Endothelial cell of umbilical vein (primary cell): Measurements from ENCODE around the gene CACNA1B. TPM values are rescaled to one million over a fixed set of nuclear protein-coding genes. Genes with fewer than 3 reads are reported as not detected.
A peak's percentile ranks its signal among the peaks of the same experiment; 100 is the strongest.
"Not testable (repeated sequence)": the region's sequence is repeated elsewhere in the genome, so short reads cannot be mapped to it uniquely, and the experiment has no call there.

Source experiments
- BruUV-seq: library from RNA; stranded (reverse); fragments of 400-500 nt; replicated peaks from 2 replicates; lab custom pipeline; 2021; lab: Mats Ljungman, UMichigan
- CTCF ChIA-PET: fragments of 300-600, 350-600 bp; sonication (Branson Sonifier 250); formaldehyde crosslinking; loops from one replicate; lab custom pipeline; 2021; ENCODE audit warnings: antibody characterized with exemption, inconsistent platforms; lab: Charles Lee
- POLR2A ChIA-PET: fragments of 300-600, 350-600 bp; sonication (Branson Sonifier 250); formaldehyde crosslinking; loops from one replicate; lab custom pipeline; 2021; ENCODE audit warnings: antibody characterized with exemption, inconsistent platforms; lab: Charles Lee
- DNase-seq: peaks from one replicate; pipeline ENCODE4 v3.0.0-alpha.2; 2011; ENCODE audit warnings: low read depth, low spot score
- FAIRE-seq: peaks from 2 replicates; lab custom pipeline; 2011; peaks lifted over from hg19 to GRCh38; lab: Jason Lieb, UNC
- H2AFZ ChIP-seq: 2 replicates; pipeline ENCODE4 v1.6.0; 2012; ENCODE audit warnings: low read depth, low read length, control low read depth, inconsistent platforms
- H3K27ac ChIP-seq: 2 replicates; pipeline ENCODE4 v1.5.1; 2011; ENCODE audit warnings: low read depth, mild to moderate bottlenecking, control low read depth, low read length, moderate library complexity; ENCODE audit not compliant: insufficient read depth
- H3K27me3 ChIP-seq, 2 experiments: 2 replicates each; pipeline versions ENCODE4 v1.6.0 to v1.6.1; 2011; ENCODE audit warnings: low read length in 2 of 2, mixed read lengths in 1 of 2; ENCODE audit not compliant: control insufficient read depth in 2 of 2, insufficient read depth in 2 of 2
- H3K36me3 ChIP-seq, 2 experiments: 2 replicates in 1 of 2; 3 replicates in 1 of 2; pipeline ENCODE4 v1.5.1; 2011; ENCODE audit warnings: low read length in 2 of 2, mild to moderate bottlenecking in 1 of 2, moderate library complexity in 1 of 2; ENCODE audit not compliant: control insufficient read depth in 2 of 2, insufficient read depth in 2 of 2; ENCODE audit errors: extremely low read depth in 1 of 2
- H3K4me1 ChIP-seq: 3 replicates; pipeline ENCODE4 v1.5.1; 2011; ENCODE audit warnings: mild to moderate bottlenecking, low read length; ENCODE audit not compliant: control insufficient read depth, insufficient read depth; ENCODE audit errors: extremely low read depth
- H3K4me2 ChIP-seq: 2 replicates; pipeline ENCODE4 v1.6.1; 2011; ENCODE audit warnings: low read length, control low read depth, mixed read lengths; ENCODE audit not compliant: insufficient read depth
- H3K4me3 ChIP-seq, 3 experiments: fragments of 200-600 bp in 1 of 3; sonication (generic), shearing (Covaris generic) in 1 of 3; replicated peaks in 1 of 3; 2 replicates each; pipeline ENCODE4 v1.5.1; 2011 to 2016; ENCODE audit warnings: control low read depth in 3 of 3, low read length in 3 of 3, mild to moderate bottlenecking in 2 of 3, inconsistent platforms in 1 of 3, low read depth in 1 of 3, moderate library complexity in 1 of 3; ENCODE audit not compliant: insufficient read depth in 1 of 3
- H3K79me2 ChIP-seq: 2 replicates; pipeline ENCODE4 v1.6.0; 2012; ENCODE audit warnings: low read length, inconsistent platforms; ENCODE audit not compliant: control insufficient read depth, insufficient read depth
- H3K9ac ChIP-seq: replicated peaks from 2 replicates; pipeline ENCODE3; 2011; ENCODE audit warnings: low read length, control low read depth; ENCODE audit not compliant: insufficient read depth; ENCODE audit errors: extremely low read depth
- H3K9me1 ChIP-seq: replicated peaks from 3 replicates; pipeline ENCODE4 v1.6.0; 2011; ENCODE audit warnings: mild to moderate bottlenecking, low read length; ENCODE audit not compliant: control insufficient read depth, insufficient read depth; ENCODE audit errors: extremely low read depth
- H3K9me3 ChIP-seq: replicated peaks from 2 replicates; pipeline ENCODE4 v1.5.1; 2012; ENCODE audit warnings: low read length, inconsistent platforms; ENCODE audit not compliant: control insufficient read depth, insufficient read depth
- H4K20me1 ChIP-seq: replicated peaks from 2 replicates; pipeline ENCODE3; 2011; ENCODE audit warnings: mild to moderate bottlenecking, low read length; ENCODE audit not compliant: control insufficient read depth, insufficient read depth; ENCODE audit errors: extremely low read depth
- dilution Hi-C: fragments of 300-500 bp; cut with MboI; formaldehyde crosslinking; loops from one replicate; pipeline ENCODE4 v1.15.0; 2019; ENCODE audit warnings: low sequenced_read_pairs; ENCODE audit not compliant: extremely low pct_ligation_motif_present
- intact Hi-C: fragments of 100-400 bp; cut with micrococcal nuclease; formaldehyde crosslinking; loops from one replicate; pipeline ENCODE4 v1.10.0; 2022
- microRNA counts: library from miRNA; unstranded; fragments of <30 nt; microRNA quantifications from one replicate; lab custom pipeline; 2016
- microRNA-seq: library from miRNA; unstranded; fragments of <30 nt; microRNA quantifications from one replicate; pipeline ENCODE4 v1.2.0, GENCODE V29; 2021; ENCODE audit warnings: borderline number of aligned reads, borderline replicate concordance
- polyA plus RNA-seq, 4 experiments: library from polyadenylated mRNA; depleted of rRNA in 3 of 4; stranded (reverse) in 3 of 4; unstranded in 1 of 4; fragments of >200 nt; gene quantifications; 2 replicates each; pipeline versions ENCODE4 v1.2.1 to v1.2.3, GENCODE V29; 2011 to 2012; ENCODE audit warnings: missing spikeins in 1 of 4
- small RNA-seq: library from RNA; depleted of rRNA; stranded (forward); fragments of <200 nt; gene quantifications from one replicate; pipeline ENCODE3, GENCODE V24; 2012; ENCODE audit warnings: low replicate concordance, low read depth; ENCODE audit not compliant: insufficient read depth, insufficient read length
- total RNA-seq: library from RNA; stranded (reverse); gene quantifications from 2 replicates; pipeline ENCODE4 v1.2.3, GENCODE V29; 2021

CACNA1B gene
- total and polyA plus RNA-seq, 2 donors (not counting 3 experiments of a cell fraction or from before 2014, with no cell fraction given), result 0.11 to 0.41 TPM

- POLR2A ChIA-PET, FAIRE-seq, DNase-seq, dilution Hi-C loops, H3K27me3 ChIP-seq, H3K36me3 ChIP-seq, CTCF ChIA-PET, H3K9ac ChIP-seq, intact Hi-C loops, H3K27ac ChIP-seq, H3K9me1 ChIP-seq, H2AFZ ChIP-seq, H4K20me1 ChIP-seq, H3K4me1 ChIP-seq, H3K79me2 ChIP-seq, H3K4me3 ChIP-seq, H3K4me2 ChIP-seq, BruUV-seq, H3K9me3 ChIP-seq: not testable (repeated sequence)
Observed at GRCh38 chr9:138166793-138167192, 289.2 kb downstream of the CACNA1B start.

MicroRNAs encoded within 50 kb of the gene (microRNA counts, 767-probe panel; counts per million panel counts)
- microRNA hsa-miR-602 (lab: Ali Mortazavi, UCI), result 723 counts per million, percentile 96 among the panel's probes with 10 or more counts

Small RNAs within 50 kb of the gene (microRNA-seq; reads per million reads assigned to microRNA genes)
- not detected for gene MIR602

Small RNAs within 50 kb of the gene (small RNA-seq; reads per million reads assigned to genes)
- gene AL591424.2, result not detected
- not detected for gene MIR602
